ENCODE measurements around the gene GPC5.

DNA sequence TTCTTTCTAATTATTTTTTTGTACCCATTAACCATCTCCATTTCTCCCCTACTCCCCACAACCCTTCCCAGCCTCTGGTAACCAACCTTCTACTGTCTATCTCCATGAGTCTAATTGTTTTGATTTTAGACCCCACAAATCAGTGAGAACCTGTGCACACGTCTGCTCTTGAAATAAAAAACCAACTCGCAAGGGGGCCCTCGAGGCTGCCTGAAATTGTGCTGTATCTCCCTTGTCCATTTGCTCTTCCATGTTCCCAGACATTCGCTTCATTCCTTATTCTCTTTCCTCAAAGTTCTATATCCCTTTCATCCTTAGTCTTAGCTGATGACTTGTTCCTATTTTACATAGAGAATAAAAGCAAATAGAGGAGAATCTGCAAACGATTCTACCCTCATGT lies 95.0 kb downstream of the GPC5 start:
- no peak for TF ChIP-seq POLR2A (IDR thresholded peaks at IDR 0.05)
- TF ChIP-seq, protein P1, sequence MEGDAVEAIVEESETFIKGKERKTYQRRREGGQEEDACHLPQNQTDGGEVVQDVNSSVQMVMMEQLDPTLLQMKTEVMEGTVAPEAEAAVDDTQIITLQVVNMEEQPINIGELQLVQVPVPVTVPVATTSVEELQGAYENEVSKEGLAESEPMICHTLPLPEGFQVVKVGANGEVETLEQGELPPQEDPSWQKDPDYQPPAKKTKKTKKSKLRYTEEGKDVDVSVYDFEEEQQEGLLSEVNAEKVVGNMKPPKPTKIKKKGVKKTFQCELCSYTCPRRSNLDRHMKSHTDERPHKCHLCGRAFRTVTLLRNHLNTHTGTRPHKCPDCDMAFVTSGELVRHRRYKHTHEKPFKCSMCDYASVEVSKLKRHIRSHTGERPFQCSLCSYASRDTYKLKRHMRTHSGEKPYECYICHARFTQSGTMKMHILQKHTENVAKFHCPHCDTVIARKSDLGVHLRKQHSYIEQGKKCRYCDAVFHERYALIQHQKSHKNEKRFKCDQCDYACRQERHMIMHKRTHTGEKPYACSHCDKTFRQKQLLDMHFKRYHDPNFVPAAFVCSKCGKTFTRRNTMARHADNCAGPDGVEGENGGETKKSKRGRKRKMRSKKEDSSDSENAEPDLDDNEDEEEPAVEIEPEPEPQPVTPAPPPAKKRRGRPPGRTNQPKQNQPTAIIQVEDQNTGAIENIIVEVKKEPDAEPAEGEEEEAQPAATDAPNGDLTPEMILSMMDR (IDR thresholded peaks at IDR 0.05 in 8 of 11, conservative IDR thresholded peaks at IDR 0.05 in 3 of 11): no peak

Data from spleen (tissue), 7 donors.